PC-9 (cell line): ENCODE results near the gene TCP11.

Experiments used
- EZH2 ChIP-seq: fragments of 200-600 bp; sonication (generic); IDR thresholded peaks from 2 replicates; pipeline ENCODE4 v1.8.0; 2017; ENCODE audit warnings: antibody characterized with exemption, low read depth
- TF ChIP-seq, protein P1 (sequence below): fragments of 200-600 bp; sonication (generic); conservative IDR thresholded peaks from 2 replicates; pipeline ENCODE4 v1.6.1; 2017; ENCODE audit warnings: mixed run types, antibody characterized with exemption, mild to moderate bottlenecking, moderate library complexity

DNA sequence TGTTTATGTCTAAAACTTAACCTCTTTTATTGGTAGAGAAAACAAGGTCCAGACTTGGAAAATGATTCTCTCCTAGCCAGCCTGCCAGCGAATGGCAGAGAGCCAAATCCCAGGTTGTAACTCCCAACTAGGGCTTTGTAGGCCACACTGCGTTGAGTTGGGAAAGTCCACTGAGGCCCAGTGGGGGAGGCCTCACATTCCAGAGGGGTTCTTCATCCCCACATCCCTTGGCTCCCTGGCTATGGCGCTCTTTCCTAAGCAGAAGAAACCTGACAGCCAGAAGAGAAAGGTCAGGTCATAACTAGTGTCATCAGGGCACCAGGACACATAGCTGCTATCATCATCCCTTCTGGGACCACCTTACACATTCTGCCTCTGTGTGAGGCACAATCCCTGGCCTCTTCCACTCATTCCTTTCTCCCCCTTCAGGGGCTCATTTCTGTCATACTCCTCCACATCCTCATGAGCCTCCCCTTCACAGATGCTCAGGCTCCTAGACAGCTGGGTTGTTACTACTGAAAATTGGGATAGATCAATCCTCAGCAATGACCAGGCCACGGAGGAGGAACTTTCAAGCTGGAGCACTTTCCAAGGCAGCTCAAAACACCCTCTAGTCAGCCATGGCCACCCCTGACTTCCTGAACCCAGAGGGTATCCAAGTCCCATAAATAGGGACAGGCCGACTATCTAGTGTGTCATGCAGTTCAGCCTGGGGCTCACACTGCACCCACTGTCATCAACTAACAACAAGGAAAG is 48.6 kb downstream of the TCP11 start:
- TF ChIP-seq, protein P1, sequence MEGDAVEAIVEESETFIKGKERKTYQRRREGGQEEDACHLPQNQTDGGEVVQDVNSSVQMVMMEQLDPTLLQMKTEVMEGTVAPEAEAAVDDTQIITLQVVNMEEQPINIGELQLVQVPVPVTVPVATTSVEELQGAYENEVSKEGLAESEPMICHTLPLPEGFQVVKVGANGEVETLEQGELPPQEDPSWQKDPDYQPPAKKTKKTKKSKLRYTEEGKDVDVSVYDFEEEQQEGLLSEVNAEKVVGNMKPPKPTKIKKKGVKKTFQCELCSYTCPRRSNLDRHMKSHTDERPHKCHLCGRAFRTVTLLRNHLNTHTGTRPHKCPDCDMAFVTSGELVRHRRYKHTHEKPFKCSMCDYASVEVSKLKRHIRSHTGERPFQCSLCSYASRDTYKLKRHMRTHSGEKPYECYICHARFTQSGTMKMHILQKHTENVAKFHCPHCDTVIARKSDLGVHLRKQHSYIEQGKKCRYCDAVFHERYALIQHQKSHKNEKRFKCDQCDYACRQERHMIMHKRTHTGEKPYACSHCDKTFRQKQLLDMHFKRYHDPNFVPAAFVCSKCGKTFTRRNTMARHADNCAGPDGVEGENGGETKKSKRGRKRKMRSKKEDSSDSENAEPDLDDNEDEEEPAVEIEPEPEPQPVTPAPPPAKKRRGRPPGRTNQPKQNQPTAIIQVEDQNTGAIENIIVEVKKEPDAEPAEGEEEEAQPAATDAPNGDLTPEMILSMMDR, result no peak
- TF ChIP-seq EZH2, result no peak
